ENCODE data around the gene ARHGEF18. TPM values are rescaled to one million over a fixed set of nuclear protein-coding genes. Genes with fewer than 3 reads are reported as not detected.

ARHGEF18 gene
- total and polyA plus RNA-seq, 2 experiments from 2014 or later = 9.5 to 33.8 TPM

DNA sequence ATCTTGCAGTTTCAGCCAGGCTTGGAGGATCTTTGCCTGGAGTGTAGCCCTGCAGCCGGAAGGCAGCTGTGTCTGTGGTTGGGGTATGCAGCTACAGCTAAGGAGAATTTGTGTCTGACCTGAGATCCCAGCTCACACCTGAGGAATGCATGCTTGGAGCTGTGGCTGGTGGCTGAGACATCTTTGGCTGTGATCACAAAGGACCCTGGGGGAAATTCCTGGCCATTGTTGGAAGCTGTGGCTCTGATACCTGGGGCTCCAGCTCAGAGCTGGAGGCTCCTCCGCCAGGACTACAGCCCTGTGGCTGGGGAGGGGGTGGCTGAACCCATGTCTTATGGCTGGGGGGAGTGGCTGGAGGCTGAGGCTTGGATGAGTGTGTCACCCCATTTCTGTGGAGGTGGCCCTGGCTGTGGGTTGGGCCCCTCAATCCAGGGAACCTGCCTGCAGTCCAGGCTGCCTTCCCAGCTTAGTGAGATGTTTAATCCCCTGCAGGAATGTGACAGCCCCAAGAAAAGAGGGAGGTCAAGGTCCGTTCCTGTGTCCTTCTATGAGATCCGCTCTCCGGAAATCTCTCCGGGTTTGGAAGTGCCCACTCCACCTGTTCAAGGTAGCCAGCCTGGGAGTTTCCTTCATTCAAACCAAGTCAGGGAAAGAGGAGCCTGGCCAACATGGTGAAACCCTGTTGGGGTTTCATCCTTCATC is 27.6 kb downstream of the ARHGEF18 start:
- Histone ChIP-seq H3K4me1 (ENCODE audit: insufficient read depth) (no peaks in the 10 kb centered on the region), H3K4me3 (no peak overlapping the region), H3K9ac (no peak overlapping the region), H3F3A (ENCODE audit: insufficient read depth) (no peaks in the 10 kb centered on the region), H3K79me2 (ENCODE audit: insufficient read depth) (no peaks in the 10 kb centered on the region), H3K27ac (no peak overlapping the region), H3K27me3 (replicated peaks; ENCODE audit: insufficient read depth) (no peaks in the 10 kb centered on the region), H3K4me2 (ENCODE audit: unreplicated experiment) (no peak overlapping the region), H3K9me2 (ENCODE audit: insufficient read depth) (no peaks in the 10 kb centered on the region), H3K9me3 (ENCODE audit: low read depth) (no peaks in the 10 kb centered on the region), H4K20me1 (ENCODE audit: insufficient read depth) (no peaks in the 10 kb centered on the region), H3K36me3 (ENCODE audit: low read depth) (no peaks in the 10 kb centered on the region), H2AFZ (no peak overlapping the region)
- WGBS, 2 experiments (ENCODE audit: low coverage in 1 of 2, low lambda C conversion rate in 2 of 2, missing lambda C conversion rate in 2 of 2) = 76 to 79% methylated on average over 6 of the region's 6 CpGs
- DNase-seq = no peak
- no peak for TF ChIP-seq EZH2phosphoT487 (IDR thresholded peaks at IDR 0.05; ENCODE audit: insufficient read depth, low read depth)
- no peak for TF ChIP-seq EZH2 (IDR thresholded peaks at IDR 0.05; ENCODE audit: insufficient read depth, poor library complexity, severe bottlenecking)
- in situ Hi-C loops (cut with MboI) = no loop called here

DNA sequence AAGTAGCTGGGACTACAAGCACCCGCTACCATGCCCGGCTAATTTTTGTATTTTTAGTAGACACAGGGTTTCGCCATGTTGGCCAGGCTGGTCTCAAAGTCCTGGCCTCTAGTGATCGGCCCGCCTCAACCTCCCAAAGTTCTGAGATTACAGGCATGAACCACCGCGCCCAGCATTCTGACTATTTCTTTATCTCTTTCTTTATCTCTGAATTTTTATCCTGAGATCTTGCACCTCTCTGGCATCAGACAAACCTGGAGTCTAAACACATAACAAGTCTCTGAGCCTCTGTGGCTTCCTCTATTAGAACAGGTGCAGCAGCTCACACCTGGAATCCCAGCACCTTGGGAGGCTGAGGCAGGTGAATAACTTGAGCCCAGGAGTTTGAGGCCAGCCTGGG is 28.5 kb downstream of the ARHGEF18 start:
- H3K36me3 ChIP-seq (ENCODE audit: low read depth) = no peaks in the 10 kb centered on the region
- H3K9me2 ChIP-seq (ENCODE audit: insufficient read depth) = no peaks in the 10 kb centered on the region
- WGBS, 2 experiments (ENCODE audit: low coverage in 1 of 2, low lambda C conversion rate in 2 of 2, missing lambda C conversion rate in 2 of 2) = 80 to 87% methylated on average over 7 of the region's 7 CpGs
- no peaks in the 10 kb centered on the region for H3K9me3 ChIP-seq (ENCODE audit: low read depth)
- DNase-seq = no peak
- no peaks in the 10 kb centered on the region for H3K27me3 ChIP-seq (replicated peaks; ENCODE audit: insufficient read depth)
- TF ChIP-seq EZH2 (IDR thresholded peaks at IDR 0.05; ENCODE audit: insufficient read depth, poor library complexity, severe bottlenecking) (no peak), EZH2phosphoT487 (IDR thresholded peaks at IDR 0.05; ENCODE audit: insufficient read depth, low read depth) (no peak)
- in situ Hi-C loops (cut with MboI) = no loop called here
- H4K20me1 ChIP-seq (ENCODE audit: insufficient read depth) = no peaks in the 10 kb centered on the region
- H3K4me2 ChIP-seq (ENCODE audit: unreplicated experiment) = no peak overlapping the region
- H3K4me3 ChIP-seq = no peak overlapping the region
- no peaks in the 10 kb centered on the region for H3K79me2 ChIP-seq (ENCODE audit: insufficient read depth)
- no peak overlapping the region for H2AFZ ChIP-seq
- H3K9ac ChIP-seq = no peak overlapping the region
- H3F3A ChIP-seq (ENCODE audit: insufficient read depth) = no peaks in the 10 kb centered on the region
- H3K27ac ChIP-seq = no peak overlapping the region
- no peaks in the 10 kb centered on the region for H3K4me1 ChIP-seq (ENCODE audit: insufficient read depth)

DNA sequence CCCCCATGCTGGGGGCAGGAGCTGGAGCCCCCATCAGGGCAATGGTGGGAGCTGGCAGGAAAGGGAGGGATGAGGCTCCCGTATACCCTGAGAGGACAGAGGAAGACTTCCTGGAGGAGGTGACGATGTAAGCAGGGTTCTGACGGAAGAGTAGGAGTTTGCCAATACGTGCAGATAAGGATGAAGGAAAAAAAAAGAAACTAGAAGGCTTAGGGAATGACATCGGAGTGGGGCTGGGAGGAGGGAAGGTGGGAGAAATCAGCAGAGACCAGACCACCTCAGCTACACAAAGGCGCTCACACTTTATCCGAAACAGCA is 32.3 kb downstream of the ARHGEF18 start:
- DNase-seq = no peak
- Histone ChIP-seq H3K4me1 (ENCODE audit: insufficient read depth) (no peaks in the 10 kb centered on the region), H3K27me3 (replicated peaks; ENCODE audit: insufficient read depth) (no peaks in the 10 kb centered on the region), H2AFZ (no peak overlapping the region), H3K4me3 (no peak overlapping the region), H3K36me3 (ENCODE audit: low read depth) (no peaks in the 10 kb centered on the region), H3F3A (ENCODE audit: insufficient read depth) (no peaks in the 10 kb centered on the region), H3K27ac (no peak overlapping the region), H3K79me2 (ENCODE audit: insufficient read depth) (no peaks in the 10 kb centered on the region), H3K4me2 (ENCODE audit: unreplicated experiment) (no peak overlapping the region), H3K9me2 (ENCODE audit: insufficient read depth) (no peaks in the 10 kb centered on the region), H3K9ac (no peak overlapping the region), H4K20me1 (ENCODE audit: insufficient read depth) (no peaks in the 10 kb centered on the region), H3K9me3 (ENCODE audit: low read depth) (no peaks in the 10 kb centered on the region)
- in situ Hi-C loops (cut with MboI) = no loop called here
- 73 to 79% methylated on average over 7 of the region's 7 CpGs for WGBS, 2 experiments (ENCODE audit: low coverage in 1 of 2, low lambda C conversion rate in 2 of 2, missing lambda C conversion rate in 2 of 2)
- TF ChIP-seq EZH2 (IDR thresholded peaks at IDR 0.05; ENCODE audit: insufficient read depth, poor library complexity, severe bottlenecking) = no peak
- TF ChIP-seq EZH2phosphoT487 (IDR thresholded peaks at IDR 0.05; ENCODE audit: insufficient read depth, low read depth) = no peak

DNA sequence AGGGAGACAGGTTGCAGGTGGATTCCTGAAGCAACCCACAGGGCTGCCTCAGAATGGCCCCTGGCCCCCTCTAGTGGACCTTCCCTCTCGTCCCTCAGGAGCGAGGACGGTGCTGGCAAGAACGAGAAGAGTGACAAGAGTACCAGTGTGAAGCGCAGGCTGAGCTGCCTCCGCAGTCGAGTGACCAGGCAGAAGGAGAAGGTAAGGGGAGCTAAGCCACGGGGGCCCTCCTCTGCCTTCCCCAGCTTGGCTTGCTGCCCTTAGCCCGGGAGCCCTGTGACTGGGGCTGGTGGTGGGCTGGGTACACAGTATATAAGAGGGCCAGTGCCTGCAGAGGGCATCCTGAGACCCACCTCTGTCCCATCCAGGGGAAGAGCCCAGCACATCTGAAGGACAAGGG is 34.0 kb downstream of the ARHGEF18 start:
- no peak for DNase-seq
- H3K9ac ChIP-seq = no peak overlapping the region
- no peaks in the 10 kb centered on the region for H3K36me3 ChIP-seq (ENCODE audit: low read depth)
- H3K9me2 ChIP-seq (ENCODE audit: insufficient read depth) = no peaks in the 10 kb centered on the region
- TF ChIP-seq EZH2phosphoT487 (IDR thresholded peaks at IDR 0.05; ENCODE audit: insufficient read depth, low read depth) (no peak), EZH2 (IDR thresholded peaks at IDR 0.05; ENCODE audit: insufficient read depth, poor library complexity, severe bottlenecking) (no peak)
- H2AFZ ChIP-seq = no peak overlapping the region
- H3F3A ChIP-seq (ENCODE audit: insufficient read depth) = no peaks in the 10 kb centered on the region
- H3K27me3 ChIP-seq (replicated peaks; ENCODE audit: insufficient read depth) = no peaks in the 10 kb centered on the region
- in situ Hi-C loops (cut with MboI) = no loop called here
- H3K27ac ChIP-seq = no peak overlapping the region
- H3K9me3 ChIP-seq (ENCODE audit: low read depth) = no peaks in the 10 kb centered on the region
- no peaks in the 10 kb centered on the region for H3K4me1 ChIP-seq (ENCODE audit: insufficient read depth)
- no peaks in the 10 kb centered on the region for H4K20me1 ChIP-seq (ENCODE audit: insufficient read depth)
- no peaks in the 10 kb centered on the region for H3K79me2 ChIP-seq (ENCODE audit: insufficient read depth)
- no peak overlapping the region for H3K4me2 ChIP-seq (ENCODE audit: unreplicated experiment)
- H3K4me3 ChIP-seq = no peak overlapping the region
- 72 to 77% methylated on average over 9 of the region's 9 CpGs for WGBS, 2 experiments (ENCODE audit: low coverage in 1 of 2, low lambda C conversion rate in 2 of 2, missing lambda C conversion rate in 2 of 2)

DNA sequence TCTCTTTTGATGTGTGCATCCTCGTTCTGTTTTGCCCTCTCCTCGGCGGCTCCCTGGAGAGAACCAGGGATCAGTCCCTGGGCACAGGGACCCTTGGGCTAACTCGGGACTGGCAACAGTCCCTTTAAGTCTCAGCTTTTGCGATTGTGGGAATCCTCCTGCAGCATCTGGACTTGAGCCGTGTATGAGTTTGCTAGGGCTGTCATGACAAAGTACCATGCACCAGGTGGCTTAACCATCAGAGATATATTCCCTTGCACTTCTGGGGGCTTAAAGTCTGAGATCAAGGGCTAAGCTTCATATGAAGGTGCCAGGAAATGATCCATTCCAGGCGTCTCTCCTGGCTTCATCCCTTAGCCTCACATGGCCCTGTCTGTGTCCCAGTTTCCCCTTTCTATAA is 34.5 kb downstream of the ARHGEF18 start:
- Histone ChIP-seq H3K9ac (no peak overlapping the region), H3K9me2 (ENCODE audit: insufficient read depth) (no peaks in the 10 kb centered on the region), H3F3A (ENCODE audit: insufficient read depth) (no peaks in the 10 kb centered on the region), H2AFZ (no peak overlapping the region), H3K9me3 (ENCODE audit: low read depth) (no peaks in the 10 kb centered on the region), H3K36me3 (ENCODE audit: low read depth) (no peaks in the 10 kb centered on the region), H3K79me2 (ENCODE audit: insufficient read depth) (no peaks in the 10 kb centered on the region), H3K27me3 (replicated peaks; ENCODE audit: insufficient read depth) (no peaks in the 10 kb centered on the region), H4K20me1 (ENCODE audit: insufficient read depth) (no peaks in the 10 kb centered on the region), H3K4me2 (ENCODE audit: unreplicated experiment) (no peak overlapping the region), H3K4me1 (ENCODE audit: insufficient read depth) (no peaks in the 10 kb centered on the region), H3K4me3 (no peak overlapping the region), H3K27ac (no peak overlapping the region)
- DNase-seq = no peak
- 63 to 64% methylated on average over 7 of the region's 7 CpGs for WGBS, 2 experiments (ENCODE audit: low coverage in 1 of 2, low lambda C conversion rate in 2 of 2, missing lambda C conversion rate in 2 of 2)
- in situ Hi-C loops (cut with MboI) = no loop called here
- TF ChIP-seq EZH2phosphoT487 (IDR thresholded peaks at IDR 0.05; ENCODE audit: insufficient read depth, low read depth) = no peak
- no peak for TF ChIP-seq EZH2 (IDR thresholded peaks at IDR 0.05; ENCODE audit: insufficient read depth, poor library complexity, severe bottlenecking)

All from GM23248 (cell line).